Heart right ventricle (tissue), 16 donors: ENCODE measurements around the gene SLC19A1. TPM values are rescaled to one million over a fixed set of nuclear protein-coding genes. Genes with fewer than 3 reads are reported as not detected.
A peak's percentile ranks its signal among the peaks of the same experiment; 100 is the strongest.

ENCODE experiments used
- ATAC-seq, 8 donors: fragments of 200-7000 bp; cut with Tn5 transposase; one replicate each; pipeline ENCODE4 v1.9.1; 2020; ENCODE audit warnings: mild to moderate bottlenecking in 8 of 8, moderate library complexity in 8 of 8, moderate number of reproducible peaks in 1 of 8
- DNase-seq, 2 donors: peaks; one replicate each; pipeline ENCODE4 v3.0.0-alpha.2; 2020
- H3K27ac ChIP-seq, 10 donors: fragments of 200-600 bp; sonication (generic) in 2 of 10; one replicate each; pipeline versions ENCODE4 v1.5.0 to v1.8.0; 2020 to 2022; ENCODE audit warnings: mild to moderate bottlenecking in 3 of 10
- H3K27me3 ChIP-seq, 7 donors: fragments of 200-600 bp; one replicate each; pipeline ENCODE4 v1.8.0; 2021 to 2022; ENCODE audit warnings: mild to moderate bottlenecking in 2 of 7
- H3K36me3 ChIP-seq, 9 donors: fragments of 200-600 bp; sonication (generic) in 1 of 9; one replicate each; pipeline versions ENCODE4 v1.5.0 to v1.8.0; 2020 to 2022; ENCODE audit warnings: mild to moderate bottlenecking in 2 of 9
- H3K4me1 ChIP-seq, 9 donors: fragments of 200-600 bp; sonication (generic) in 1 of 9; one replicate each; pipeline versions ENCODE4 v1.5.0 to v1.8.0; 2020 to 2022; ENCODE audit warnings: mild to moderate bottlenecking in 4 of 9
- H3K4me3 ChIP-seq, 10 donors: fragments of 200-600 bp; sonication (generic) in 2 of 10; one replicate each; pipeline versions ENCODE4 v1.5.0 to v1.8.0; 2020 to 2022; ENCODE audit warnings: mild to moderate bottlenecking in 7 of 10, moderate library complexity in 2 of 10
- H3K9me3 ChIP-seq, 11 donors: fragments of 200-600 bp in 10 of 11; sonication (generic) in 2 of 11; one replicate each; pipeline versions ENCODE4 v1.5.0 to v1.8.0; 2013 to 2022; ENCODE audit warnings: mild to moderate bottlenecking in 2 of 11, control low read depth in 1 of 11, moderate library complexity in 1 of 11
- WGBS, 2 donors: extraction: QIAGEN DNeasy Blood & Tissue Kit; methylation state at CpG; one replicate each; pipeline ENCODE4 v1.1.7; 2013; ENCODE audit warnings: inconsistent platforms in 1 of 2; 5-methylcytosine and 5-hydroxymethylcytosine counted together
- intact Hi-C, 10 donors: fragments of 100-400 bp; cut with DNase I; formaldehyde crosslinking; loops; one replicate each; pipeline versions ENCODE4 v1.11.1 to v1.14.2; 2022
- polyA plus RNA-seq, 2 donors: library from polyadenylated mRNA; stranded (reverse); fragments of 200-250 nt; gene quantifications; one replicate each; pipeline ENCODE4 v1.2.3, GENCODE V29; 2013
- total RNA-seq, 10 donors: library from RNA; stranded (reverse); fragmentation: NEBNext Ultra II Directional in 3 of 10; extraction: Animal tissue kit (Norgen Biotek cat#: 25700) in 3 of 10; gene quantifications; one replicate each; pipeline versions ENCODE4 v1.2.1 to v1.2.4, GENCODE V29; 2021 to 2023
- TF ChIP-seq, protein P1 (sequence below), 9 donors: fragments of 200-600 bp; sonication (generic) in 2 of 9; IDR thresholded peaks; one replicate each; pipeline versions ENCODE4 v1.5.0 to v1.8.0; 2021 to 2022; ENCODE audit warnings: antibody characterized with exemption in 9 of 9, mild to moderate bottlenecking in 5 of 9, moderate library complexity in 1 of 9
- donor health status: Arrhythmogenic right ventricular cardiomyopathy.
- donor health status: ischemic (EF 13 %, LVEDD 7.1; RV severe dilation, severe dysfunction).
- donor health status: healthy with polysubstance abuse.
- donor health status: DM: no; HTN: yes; CAD: no.
- donor health status: DM: no; HTN: no; CAD: no.
- donor health status: ischemic (EF 25% LVEDD 6.9; RV normal size, moderate dysfunction).
- donor health status: ischemic (EF 25% LVEDD 5.7; RV mildly dilated, moderate dysfunction).
- donor health status: healthy.
- donor health status: DM: yes; HTN: yes; CAD: no.
- donor health status: Ischemic cardiomyopathy.
- donor health status: ischemic (EF 35%, LVEDD 5.7; RV mildly dilated, moderate dysfunction).
- donor health status: nonischemic (EF 11% LVEDD 7.7; RV severe dilation, severe dysfunction).
- donor health status: DM: yes; HTN: yes; CAD: no.
- donor health status: PGD.
- donor health status: ischemic (EF 29% LVEDD 5.4; RV normal size, mild dysfunction).
- donor health status: nonischemic (EF 23%, LVEDD 6.1; RV moderate dilation, normal function).

Gene SLC19A1
- total and polyA plus RNA-seq, 12 donors: 1.5 to 8.5 (median 3.8) TPM

GRCh38 chr21:45541221-45542039 is 810 bp downstream of the SLC19A1 start:
- peak overlapping the region; percentile 21 to 67 (median 61) for H3K4me3 ChIP-seq
- ATAC-seq (peak; percentile 52 to 88 (median 75)), DNase-seq (peak; percentile 77 to 83)
- TF ChIP-seq, protein P1, sequence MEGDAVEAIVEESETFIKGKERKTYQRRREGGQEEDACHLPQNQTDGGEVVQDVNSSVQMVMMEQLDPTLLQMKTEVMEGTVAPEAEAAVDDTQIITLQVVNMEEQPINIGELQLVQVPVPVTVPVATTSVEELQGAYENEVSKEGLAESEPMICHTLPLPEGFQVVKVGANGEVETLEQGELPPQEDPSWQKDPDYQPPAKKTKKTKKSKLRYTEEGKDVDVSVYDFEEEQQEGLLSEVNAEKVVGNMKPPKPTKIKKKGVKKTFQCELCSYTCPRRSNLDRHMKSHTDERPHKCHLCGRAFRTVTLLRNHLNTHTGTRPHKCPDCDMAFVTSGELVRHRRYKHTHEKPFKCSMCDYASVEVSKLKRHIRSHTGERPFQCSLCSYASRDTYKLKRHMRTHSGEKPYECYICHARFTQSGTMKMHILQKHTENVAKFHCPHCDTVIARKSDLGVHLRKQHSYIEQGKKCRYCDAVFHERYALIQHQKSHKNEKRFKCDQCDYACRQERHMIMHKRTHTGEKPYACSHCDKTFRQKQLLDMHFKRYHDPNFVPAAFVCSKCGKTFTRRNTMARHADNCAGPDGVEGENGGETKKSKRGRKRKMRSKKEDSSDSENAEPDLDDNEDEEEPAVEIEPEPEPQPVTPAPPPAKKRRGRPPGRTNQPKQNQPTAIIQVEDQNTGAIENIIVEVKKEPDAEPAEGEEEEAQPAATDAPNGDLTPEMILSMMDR (IDR thresholded peaks at IDR 0.05): no peak
- H3K9me3 ChIP-seq: no peaks in the 10 kb centered on the region
- WGBS, 2 donors: 14 to 16% methylated on average over 45 to 49 of the region's 50 CpGs
- H3K4me1 ChIP-seq: peaks cover 0 to 17% (median 9%) of the 10 kb centered on the region in 9 donors
- H3K36me3 ChIP-seq: peaks cover 0 to 2% (median 0%) of the 10 kb centered on the region in 9 donors
- H3K27ac ChIP-seq: peak overlapping the region in 4 of 10 donors; percentile 5 to 82 (median 40)
- intact Hi-C loops: loop anchor here in 1 of 10 donors (1.0 kb wide), 1 partner anchor 61 kb away; no protein-coding TSS in a partner anchor
- no peaks in the 10 kb centered on the region for H3K27me3 ChIP-seq

GRCh38 chr21:45540601-45540970 is 1.7 kb downstream of the SLC19A1 start:
- H3K4me1 ChIP-seq: peaks cover 0 to 25% (median 9%) of the 10 kb centered on the region in 9 donors
- no peaks in the 10 kb centered on the region for H3K27me3 ChIP-seq
- ATAC-seq (no peak), DNase-seq (no peak)
- H3K9me3 ChIP-seq: no peaks in the 10 kb centered on the region
- 87 to 90% methylated on average over 10 of the region's 10 CpGs for WGBS, 2 donors
- intact Hi-C loops: no loop called here
- peak overlapping the region in 1 of 10 donors; percentile 82 for H3K27ac ChIP-seq
- TF ChIP-seq, protein P1 (IDR thresholded peaks at IDR 0.05): no peak
- peak overlapping the region in 1 of 10 donors; percentile 63 for H3K4me3 ChIP-seq
- H3K36me3 ChIP-seq: peaks cover 0 to 5% (median 0%) of the 10 kb centered on the region in 9 donors

DNA sequence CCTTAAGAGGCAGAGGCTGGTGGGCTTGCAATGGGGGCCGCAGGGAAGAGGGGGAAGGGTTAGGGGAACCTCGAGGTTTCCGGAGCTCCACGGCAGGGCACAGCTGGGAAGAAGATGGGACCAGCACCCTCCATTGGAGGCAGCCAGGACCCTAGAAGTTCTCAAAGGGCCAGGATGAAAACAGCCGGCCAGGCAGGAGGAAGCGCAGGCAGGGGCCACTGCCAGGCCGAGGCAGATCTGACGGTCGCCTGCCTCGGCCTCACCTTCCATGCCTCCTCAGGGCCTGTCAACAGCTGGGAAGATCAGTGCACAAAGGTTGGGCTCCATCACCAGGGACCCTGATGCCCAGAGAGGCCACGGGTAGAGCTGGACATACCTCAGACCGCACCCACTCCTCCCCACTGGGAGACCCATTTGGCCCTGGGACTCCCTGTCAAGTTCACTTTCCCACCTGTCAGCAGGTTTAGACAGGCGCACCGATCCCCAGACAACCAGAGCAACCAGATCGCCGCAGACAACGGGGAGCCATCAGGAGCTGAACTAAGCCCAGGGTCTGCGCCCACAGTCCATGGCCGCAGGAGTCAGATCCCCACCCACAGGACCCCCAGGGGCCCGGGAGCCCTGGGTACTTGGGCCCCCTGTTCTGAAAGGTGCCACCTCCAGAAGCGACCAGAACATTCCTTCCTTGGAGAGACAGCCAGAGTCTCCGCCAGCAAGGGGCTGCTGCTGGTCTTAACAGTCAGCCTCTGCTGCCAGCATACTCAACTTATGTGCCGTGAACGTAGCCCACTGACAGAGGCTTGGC is 2.2 kb downstream of the SLC19A1 start:
- no peak for ATAC-seq
- Histone ChIP-seq H3K36me3 (peaks cover 0 to 5% (median 0%) of the 10 kb centered on the region in 9 donors), H3K4me1 (peaks cover 0 to 31% (median 14%) of the 10 kb centered on the region in 9 donors), H3K4me3 (no peak overlapping the region), H3K27me3 (no peaks in the 10 kb centered on the region), H3K27ac (no peak overlapping the region), H3K9me3 (no peaks in the 10 kb centered on the region)
- intact Hi-C loops: no loop called here
- no peak for DNase-seq
- WGBS, 2 donors: 94 to 95% methylated on average over 24 of the region's 24 CpGs
- TF ChIP-seq, protein P1 (IDR thresholded peaks at IDR 0.05): no peak

- Histone ChIP-seq H3K36me3 (peaks cover 0 to 5% (median 0%) of the 10 kb centered on the region in 9 donors), H3K27me3 (no peaks in the 10 kb centered on the region), H3K4me3 (no peak overlapping the region), H3K9me3 (no peaks in the 10 kb centered on the region), H3K4me1 (peaks cover 0 to 39% (median 21%) of the 10 kb centered on the region in 9 donors), H3K27ac (no peak overlapping the region)
- WGBS, 2 donors: 89 to 90% methylated on average over 17 of the region's 17 CpGs
- TF ChIP-seq, protein P1 (IDR thresholded peaks at IDR 0.05): no peak
- intact Hi-C loops: no loop called here
- DNase-seq: no peak
- ATAC-seq: no peak
Observed at GRCh38 chr21:45539046-45539795, 3.0 kb downstream of the SLC19A1 start.
